NCI-H526 treated with DMSO at 0.1 percent for 48 hours (cell line): ENCODE results near the gene AHCYL2.
"Not testable (repeated sequence)": the region's sequence is repeated elsewhere in the genome, so short reads cannot be mapped to it uniquely, and the experiment has no call there.

Experiments used
- DNase-seq: peaks from one replicate; lab custom pipeline; 2025; lab: John Stamatoyannopoulos, UW

Gene AHCYL2

GRCh38 chr7:129292861-129293260, 68.0 kb downstream of the AHCYL2 start:
- DNase-seq: no peak

DNA sequence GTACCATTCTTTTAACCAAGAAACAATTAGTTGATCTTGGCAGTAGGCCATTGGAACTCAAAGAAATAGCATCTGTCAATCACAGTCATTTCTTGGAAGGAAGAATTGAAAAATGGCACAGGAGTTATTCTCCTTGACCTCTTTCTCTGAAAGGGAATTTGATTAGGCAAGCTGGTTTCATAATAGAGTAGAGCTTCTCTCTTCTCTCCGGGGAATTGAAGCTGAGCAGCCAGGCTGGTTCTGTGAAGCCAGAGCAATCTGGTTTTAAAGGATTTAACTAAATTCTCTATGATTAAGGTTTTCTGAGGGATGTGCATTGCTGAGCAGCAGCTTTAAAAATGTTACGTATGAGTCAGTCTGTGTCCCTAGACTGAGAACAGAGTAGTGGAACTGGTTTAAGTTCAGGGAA, 70.2 kb downstream of the AHCYL2 start:
- DNase-seq: no peak

DNA sequence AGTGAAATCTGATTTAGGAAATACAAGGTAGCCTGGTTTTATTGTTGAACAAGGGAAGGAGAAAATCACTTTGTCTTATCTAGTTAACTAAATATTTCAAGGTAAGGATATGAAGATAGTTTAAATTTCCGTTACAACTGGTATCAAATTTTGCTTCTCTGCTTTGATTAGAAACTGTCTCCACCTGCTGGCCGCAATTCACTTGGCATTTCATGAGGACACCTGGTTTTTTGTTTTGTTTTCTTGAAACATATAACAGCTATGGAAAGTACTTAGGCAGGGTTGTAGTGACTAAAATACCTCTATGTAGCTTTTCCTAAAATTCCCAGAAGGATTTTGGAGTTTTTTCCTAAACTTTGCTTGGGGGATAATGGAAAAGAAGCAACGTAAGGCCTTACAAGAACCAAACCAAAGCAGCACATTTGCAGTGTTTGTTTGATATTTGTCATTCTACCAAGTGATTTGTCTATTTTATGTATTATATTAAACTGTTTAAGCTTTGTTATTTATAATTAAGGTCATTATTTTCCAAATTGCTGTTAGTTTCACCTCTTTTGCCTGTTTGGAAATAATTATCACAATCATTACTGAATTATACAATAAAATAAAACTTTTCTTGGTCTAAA, 73.6 kb downstream of the AHCYL2 start:
- DNase-seq: peak; percentile 8

- DNase-seq: no peak
Measured at GRCh38 chr7:129299889-129300288, 75.1 kb downstream of the AHCYL2 start.

GRCh38 chr7:129300299-129300698, 75.5 kb downstream of the AHCYL2 start:
- DNase-seq: not testable (repeated sequence)

DNA sequence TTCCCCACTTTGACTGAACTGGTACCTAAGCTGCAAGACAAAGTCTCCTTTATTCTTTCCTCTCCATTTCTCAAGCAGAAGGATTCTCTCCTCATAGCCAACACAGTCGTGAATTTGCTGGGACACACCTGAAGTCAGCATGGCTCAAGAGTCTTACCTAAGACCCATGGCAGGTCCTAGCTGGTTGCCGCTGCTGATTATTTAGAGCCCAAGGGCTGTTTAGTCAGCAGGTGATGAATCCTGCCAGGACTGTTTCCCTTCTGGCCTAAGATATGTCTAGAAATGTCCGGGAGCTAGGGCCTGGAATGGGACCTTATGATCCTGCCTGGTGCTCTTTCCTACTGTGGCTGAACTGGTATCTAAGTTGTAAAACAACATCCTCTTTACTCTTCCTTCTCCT, 82.8 kb downstream of the AHCYL2 start:
- no peak for DNase-seq

- no peak for DNase-seq
Measured at GRCh38 chr7:129308047-129308446, 83.2 kb downstream of the AHCYL2 start.

DNA sequence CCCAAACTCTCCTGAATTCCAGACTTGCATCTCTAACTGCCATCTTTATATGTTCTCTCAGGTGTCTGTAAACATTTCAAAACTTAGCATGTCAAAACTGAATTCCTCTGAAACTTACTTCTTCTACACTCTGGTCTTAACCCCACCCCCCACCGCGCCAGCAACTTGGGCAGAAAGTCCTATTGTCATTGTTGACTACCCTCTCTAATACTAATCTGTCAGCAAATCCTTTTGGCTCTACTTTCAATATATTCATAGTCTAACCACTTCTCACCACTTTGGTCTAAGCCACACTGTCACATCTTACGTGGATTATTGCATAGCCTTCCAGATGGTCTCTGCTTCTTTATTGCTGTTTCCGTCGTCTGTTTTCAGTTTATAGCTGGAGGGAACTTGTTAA, 86.6 kb downstream of the AHCYL2 start:
- DNase-seq: no peak

DNA sequence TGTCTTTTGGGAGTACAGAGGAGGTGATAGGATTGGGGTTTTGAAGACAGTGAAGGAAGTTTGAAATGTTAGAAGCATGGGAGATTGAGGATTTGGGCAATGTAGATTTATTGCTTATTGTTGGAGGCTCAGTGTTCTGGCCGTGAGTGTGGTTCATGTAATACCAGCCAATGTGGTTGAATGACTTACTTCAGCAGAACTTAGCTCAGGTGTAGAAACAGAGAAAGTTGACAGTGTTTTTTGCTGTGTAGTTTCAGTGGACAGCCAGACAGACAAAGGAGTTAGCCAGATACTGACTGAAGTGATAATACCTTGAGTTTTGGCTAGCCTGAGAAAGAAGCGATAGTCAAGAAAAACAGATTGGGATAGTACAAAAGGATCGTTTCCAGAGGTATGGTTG, 88.5 kb downstream of the AHCYL2 start:
- DNase-seq: no peak

- no peak for DNase-seq
Measured at GRCh38 chr7:129315960-129316359, 91.1 kb downstream of the AHCYL2 start.

DNA sequence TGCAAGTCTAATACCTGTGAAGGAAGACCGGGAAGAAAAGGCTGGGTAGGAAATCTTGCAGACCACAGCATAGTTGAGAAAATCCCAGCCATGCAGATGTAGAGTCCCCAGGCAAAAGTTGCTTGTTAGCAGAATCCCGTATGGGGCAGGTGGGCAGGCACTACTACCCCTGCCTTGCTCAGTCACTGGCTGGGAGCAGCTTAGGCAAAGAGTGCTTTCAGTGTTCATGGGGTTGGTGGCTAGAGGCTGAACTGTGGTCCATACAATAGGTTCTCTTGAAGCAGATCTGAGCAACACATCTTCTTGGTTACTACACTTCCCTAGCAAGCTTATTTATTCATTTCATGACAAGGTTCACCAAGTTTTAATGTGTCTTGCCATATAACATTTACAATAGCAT, 92.6 kb downstream of the AHCYL2 start:
- DNase-seq: no peak

GRCh38 chr7:129327076-129327475, 102.2 kb downstream of the AHCYL2 start:
- DNase-seq: no peak

- no peak for DNase-seq
Measured at GRCh38 chr7:129332254-129333035, 107.6 kb downstream of the AHCYL2 start.

GRCh38 chr7:129334473-129334872, 109.6 kb downstream of the AHCYL2 start:
- no peak for DNase-seq

DNA sequence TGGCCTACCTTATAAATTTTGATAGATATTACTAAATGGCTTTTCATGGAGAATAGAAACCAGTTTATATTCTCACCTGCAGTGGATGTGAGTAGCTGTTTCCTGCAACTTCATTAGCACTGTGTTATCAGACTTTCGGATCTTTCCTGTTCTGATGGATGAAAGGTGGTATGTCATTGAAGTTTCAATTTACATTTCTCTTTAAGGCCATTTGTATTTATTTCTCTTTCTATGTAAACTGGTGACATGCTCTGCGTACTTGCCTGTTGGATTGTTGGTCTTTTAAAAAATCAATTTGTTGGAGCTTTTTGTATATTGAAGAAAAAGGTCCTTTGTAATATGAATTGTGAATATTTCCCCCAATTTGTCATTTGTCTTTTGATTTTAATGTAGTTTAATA, 113.6 kb downstream of the AHCYL2 start:
- DNase-seq: no peak

DNA sequence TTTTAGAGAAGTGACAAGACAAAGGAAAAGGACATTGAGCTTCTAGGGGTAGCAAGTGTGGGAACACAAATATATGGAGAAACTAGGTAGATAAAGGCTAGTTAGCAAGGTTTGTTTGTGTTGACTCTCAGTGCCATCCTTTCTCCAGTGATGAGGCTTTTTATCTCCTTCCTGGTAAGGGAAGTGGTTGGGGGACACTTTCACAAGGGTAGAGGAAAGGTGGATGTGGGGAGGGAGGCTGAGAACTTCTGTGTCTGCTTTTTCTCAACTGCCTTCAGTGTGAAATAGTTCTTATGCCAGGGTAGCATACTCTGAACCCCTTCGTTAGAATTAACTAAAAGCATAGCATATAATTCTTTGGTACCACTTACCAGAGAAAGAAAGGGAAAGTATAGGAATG, 116.4 kb downstream of the AHCYL2 start:
- DNase-seq: no peak

DNA sequence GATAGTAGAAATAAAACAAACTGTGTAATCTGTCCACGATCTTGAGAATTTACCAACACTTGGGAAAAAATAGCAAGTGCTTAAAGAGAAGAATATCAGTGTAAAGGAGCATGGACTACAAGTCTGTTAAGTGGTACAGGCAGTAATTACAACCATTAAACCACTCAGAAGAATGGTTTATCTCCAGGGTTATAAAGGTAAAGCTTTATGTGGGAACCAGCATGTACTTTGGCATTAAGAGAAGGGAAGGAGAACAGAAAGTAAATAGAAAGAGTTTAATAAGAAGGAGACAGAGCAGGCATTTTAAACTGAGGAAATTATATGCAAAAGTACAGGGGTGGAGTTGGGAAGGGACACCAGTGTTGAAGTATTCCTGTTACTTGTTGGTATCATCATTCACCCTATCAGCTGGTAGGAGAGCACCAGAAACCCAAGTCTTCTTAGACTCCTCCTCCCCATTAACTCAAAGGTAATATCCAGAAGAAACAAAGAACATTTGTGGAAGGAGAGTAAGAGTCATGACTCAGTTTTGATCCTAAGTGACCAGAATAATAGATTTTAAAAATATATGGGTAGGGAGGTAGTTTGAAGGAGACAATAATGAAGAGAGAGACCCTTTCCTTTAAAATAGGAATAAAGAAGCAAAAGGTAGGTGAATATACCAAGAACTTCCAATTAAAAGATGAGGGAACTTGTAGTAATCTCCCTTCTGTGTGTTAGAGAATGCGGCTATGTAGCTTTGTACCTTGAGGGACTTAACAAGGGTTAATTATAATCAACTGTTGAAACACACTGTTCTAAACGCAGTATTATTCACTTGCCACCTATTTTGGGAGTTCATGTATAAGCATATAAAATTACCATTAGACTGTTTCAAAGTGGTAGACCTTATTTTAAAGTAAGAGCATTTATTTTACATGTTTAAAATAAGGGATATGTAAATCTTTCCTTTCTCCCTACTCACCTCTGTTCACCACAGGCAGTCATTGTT, 117.3 kb downstream of the AHCYL2 start:
- DNase-seq: no peak

GRCh38 chr7:129343099-129343700, 118.4 kb downstream of the AHCYL2 start:
- peak; percentile 28 for DNase-seq

DNA sequence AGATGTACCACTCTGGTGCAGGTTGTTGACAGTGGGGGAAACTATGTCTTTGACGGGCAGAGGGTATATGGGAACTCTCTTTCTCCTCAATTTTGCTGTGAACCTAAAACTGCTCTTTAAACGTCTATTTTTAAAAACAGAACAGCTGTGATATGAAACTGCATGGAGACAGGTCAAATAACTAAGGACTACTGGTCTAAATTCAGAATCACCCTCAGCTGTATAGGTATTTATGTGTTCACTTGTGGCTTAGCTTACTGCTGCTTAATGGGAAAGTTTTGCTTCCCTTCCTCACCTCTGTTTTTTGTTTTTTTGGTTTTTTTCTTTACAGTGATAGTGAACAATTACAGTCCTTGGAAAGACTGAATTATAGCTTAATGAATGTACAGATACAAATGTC, 122.5 kb downstream of the AHCYL2 start:
- no peak for DNase-seq

DNA sequence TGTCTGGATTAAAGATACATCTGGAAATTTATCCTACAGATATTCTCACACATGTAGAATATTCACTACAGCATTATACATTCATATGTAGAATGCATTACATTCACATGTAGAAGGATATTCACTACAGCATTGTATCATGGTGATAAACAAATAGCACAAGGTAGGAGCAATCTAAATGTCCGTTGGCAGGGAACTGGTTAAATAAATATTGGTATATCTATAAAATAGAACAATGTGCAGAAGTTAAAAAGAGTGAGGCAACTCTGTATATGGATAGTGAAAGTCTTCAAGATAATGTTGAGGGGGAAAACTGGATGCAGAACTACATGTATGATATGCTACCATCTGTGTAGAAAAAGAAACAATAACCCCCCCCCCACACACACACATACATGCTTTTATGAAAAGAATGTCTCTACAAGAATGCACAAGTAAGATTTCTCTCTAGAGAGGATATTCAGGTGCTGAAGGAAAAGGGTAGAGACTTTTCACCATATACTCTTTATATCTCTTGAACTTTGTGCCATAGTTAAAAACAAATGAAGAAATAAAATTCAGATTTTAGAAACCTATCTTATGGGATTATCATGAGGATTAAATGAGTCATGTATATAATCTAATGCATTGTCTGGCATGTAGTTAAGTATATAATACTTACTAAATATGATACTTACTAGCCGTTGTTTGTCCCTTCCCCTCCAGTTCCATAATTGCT, 123.4 kb downstream of the AHCYL2 start:
- DNase-seq: no peak

- no peak for DNase-seq
Measured at GRCh38 chr7:129351320-129351719, 126.5 kb downstream of the AHCYL2 start.
